GM21737 (cell line): ENCODE results near the gene RUNX1.
"Not testable (repeated sequence)": the region's sequence is repeated elsewhere in the genome, so short reads cannot be mapped to it uniquely, and the experiment has no call there.

ENCODE experiments used
- ATAC-seq: cut with Tn5 transposase; IDR thresholded peaks from one replicate; pipeline ENCODE4 v1.9.1; 2021; ENCODE audit warnings: mild to moderate bottlenecking, moderate library complexity; ENCODE audit not compliant: unreplicated experiment

RUNX1 gene

GRCh38 chr21:34817821-34818661 lies 231.1 kb downstream of the RUNX1 start:
- ATAC-seq: no peak

- no peak for ATAC-seq
Observed at GRCh38 chr21:34815831-34816705, 233.0 kb downstream of the RUNX1 start.

GRCh38 chr21:34814529-34814951 lies 234.6 kb downstream of the RUNX1 start:
- no peak for ATAC-seq

GRCh38 chr21:34813266-34813894 lies 235.7 kb downstream of the RUNX1 start:
- no peak for ATAC-seq

- no peak for ATAC-seq
Observed at GRCh38 chr21:34812504-34813265, 236.4 kb downstream of the RUNX1 start.

- no peak for ATAC-seq
Observed at GRCh38 chr21:34811368-34811767, 237.7 kb downstream of the RUNX1 start.

GRCh38 chr21:34810786-34811185 lies 238.3 kb downstream of the RUNX1 start:
- ATAC-seq: no peak

GRCh38 chr21:34809822-34810221 lies 239.3 kb downstream of the RUNX1 start:
- ATAC-seq: no peak

GRCh38 chr21:34808569-34809204 lies 240.4 kb downstream of the RUNX1 start:
- ATAC-seq: no peak

- ATAC-seq: no peak
Observed at GRCh38 chr21:34807881-34808568, 241.1 kb downstream of the RUNX1 start.

- ATAC-seq: peak; percentile 48
Observed at GRCh38 chr21:34807146-34807880, 241.8 kb downstream of the RUNX1 start.

- no peak for ATAC-seq
Observed at GRCh38 chr21:34806423-34806822, 242.7 kb downstream of the RUNX1 start.

- ATAC-seq: no peak
Observed at GRCh38 chr21:34805157-34805556, 243.9 kb downstream of the RUNX1 start.

- ATAC-seq: not testable (repeated sequence)
Observed at GRCh38 chr21:34804584-34804983, 244.5 kb downstream of the RUNX1 start.

- ATAC-seq: no peak
Observed at GRCh38 chr21:34803782-34804370, 245.2 kb downstream of the RUNX1 start.

- ATAC-seq: no peak
Observed at GRCh38 chr21:34802180-34802899, 246.8 kb downstream of the RUNX1 start.

- ATAC-seq: no peak
Observed at GRCh38 chr21:34801519-34802132, 247.5 kb downstream of the RUNX1 start.
